Neural cell (in vitro differentiated cells): ENCODE measurements around the gene CYB561. TPM values are rescaled to one million over a fixed set of nuclear protein-coding genes. Genes with fewer than 3 reads are reported as not detected.

ENCODE experiments used
- H2AFZ ChIP-seq: fragments of 200-600, 300-800 bp; sonication (generic), shearing (Covaris generic); 2 replicates; pipeline ENCODE4 v1.6.0; 2014; ENCODE audit warnings: low read depth, mild to moderate bottlenecking, antibody characterized with exemption, low read length, moderate library complexity
- H3F3A ChIP-seq: fragments of 200-600 bp; shearing (Covaris generic); 2 replicates; pipeline ENCODE4 v1.6.1; 2016; ENCODE audit warnings: mild to moderate bottlenecking, moderate library complexity, mixed read lengths, antibody characterized with exemption, low read length; ENCODE audit not compliant: insufficient read depth, poor library complexity, severe bottlenecking
- H3K27ac ChIP-seq: fragments of 200-600, 300-800 bp; sonication (generic), shearing (Covaris generic); 2 replicates; pipeline ENCODE4 v1.5.1; 2014; ENCODE audit warnings: mild to moderate bottlenecking, low read length, moderate library complexity
- H3K27me3 ChIP-seq: fragments of 300-800, 200-600 bp; sonication (generic), shearing (Covaris generic); 2 replicates; pipeline ENCODE4 v1.6.0; 2014; ENCODE audit warnings: mild to moderate bottlenecking, low read depth, low read length, moderate library complexity; ENCODE audit not compliant: insufficient read depth
- H3K36me3 ChIP-seq: fragments of 300-800, 200-600 bp; sonication (generic), shearing (Covaris generic); 2 replicates; pipeline ENCODE4 v1.5.1; 2014; ENCODE audit warnings: mild to moderate bottlenecking, antibody characterized with exemption, low read length, moderate library complexity; ENCODE audit not compliant: insufficient read depth
- H3K4me2 ChIP-seq: fragments of 300-800, 200-600 bp; sonication (generic), shearing (Covaris generic); 2 replicates; pipeline ENCODE4 v1.6.0; 2014; ENCODE audit warnings: mild to moderate bottlenecking, low read length
- H3K4me3 ChIP-seq: fragments of 300-800, 200-600 bp; sonication (generic), shearing (Covaris generic); 2 replicates; pipeline ENCODE4 v1.5.1; 2014; ENCODE audit warnings: mild to moderate bottlenecking, low read length, moderate library complexity
- H3K79me2 ChIP-seq: fragments of 200-600 bp; shearing (Covaris generic); replicated peaks from 2 replicates; pipeline ENCODE4 v1.6.0; 2014; ENCODE audit warnings: mild to moderate bottlenecking, low read length, moderate library complexity; ENCODE audit not compliant: insufficient read depth
- H3K9ac ChIP-seq: fragments of 300-800, 200-600 bp; sonication (generic), shearing (Covaris generic); 2 replicates; pipeline ENCODE4 v1.6.1; 2016; ENCODE audit warnings: mild to moderate bottlenecking, low read length, mixed read lengths
- H3K9me2 ChIP-seq: fragments of 200-600 bp; shearing (Covaris generic); 2 replicates; pipeline ENCODE4 v1.6.1; 2016; ENCODE audit warnings: mild to moderate bottlenecking, low read length, mixed read lengths; ENCODE audit not compliant: insufficient read depth
- H3K9me3 ChIP-seq: fragments of 200-600, 300-800 bp; sonication (generic), shearing (Covaris generic); 2 replicates; pipeline ENCODE4 v1.6.1; 2016; ENCODE audit warnings: mild to moderate bottlenecking, mixed run types, low read length, moderate library complexity, mixed read lengths
- H4K20me1 ChIP-seq: fragments of 200-600 bp; shearing (Covaris generic); 2 replicates; pipeline ENCODE4 v1.6.1; 2016; ENCODE audit warnings: mild to moderate bottlenecking, mixed run types; ENCODE audit not compliant: insufficient read depth
- EP300 ChIP-seq: fragments of 450-650 bp; conservative IDR thresholded peaks from 2 replicates; pipeline ENCODE4 v1.6.1; 2014; ENCODE audit warnings: antibody characterized with exemption, mild to moderate bottlenecking, moderate library complexity; ENCODE audit not compliant: poor library complexity, severe bottlenecking
- EZH2 ChIP-seq: fragments of 200-600, 300-800 bp; shearing (Covaris generic), sonication (generic); IDR thresholded peaks from 2 replicates; pipeline ENCODE4 v1.6.1; 2014; ENCODE audit warnings: antibody characterized with exemption, low read length, borderline replicate concordance, mild to moderate bottlenecking; ENCODE audit not compliant: insufficient read depth, poor library complexity, severe bottlenecking
- MXI1 ChIP-seq: fragments of 450-650 bp; conservative IDR thresholded peaks from 2 replicates; pipeline ENCODE4 v1.6.1; 2014; ENCODE audit warnings: antibody characterized with exemption, mild to moderate bottlenecking; ENCODE audit not compliant: poor library complexity, severe bottlenecking
- POLR2AphosphoS5 ChIP-seq: IDR thresholded peaks from 2 replicates; pipeline ENCODE4 v1.6.1; 2012
- RAD21 ChIP-seq: fragments of 450-650 bp; conservative IDR thresholded peaks from 2 replicates; pipeline ENCODE4 v1.6.1; 2014; ENCODE audit warnings: antibody characterized with exemption, mild to moderate bottlenecking, moderate library complexity
- SMC3 ChIP-seq: fragments of 450-650 bp; conservative IDR thresholded peaks from 2 replicates; pipeline ENCODE4 v1.6.1; 2014; ENCODE audit warnings: antibody characterized with exemption, mild to moderate bottlenecking, moderate library complexity; ENCODE audit not compliant: poor library complexity
- TAF1 ChIP-seq: IDR thresholded peaks from 2 replicates; pipeline ENCODE4 v1.6.1; 2012; ENCODE audit warnings: low read depth
- polyA plus RNA-seq: library from polyadenylated mRNA; depleted of rRNA; stranded (reverse); fragments of >200 nt; gene quantifications from 2 replicates; pipeline ENCODE4 v1.2.3, GENCODE V29; 2014
- TF ChIP-seq, protein P1 (sequence below): IDR thresholded peaks from 2 replicates; pipeline ENCODE4 v1.6.1; 2012; ENCODE audit warnings: borderline replicate concordance
- TF ChIP-seq, protein P2 (sequence below): fragments of 450-650 bp; IDR thresholded peaks from 2 replicates; pipeline ENCODE4 v1.5.1; 2014; ENCODE audit warnings: antibody characterized with exemption, mild to moderate bottlenecking, moderate library complexity; ENCODE audit not compliant: poor library complexity, severe bottlenecking

CYB561 gene
- polyA plus RNA-seq, 1 donor from 2014 or later: 15.7 TPM

DNA sequence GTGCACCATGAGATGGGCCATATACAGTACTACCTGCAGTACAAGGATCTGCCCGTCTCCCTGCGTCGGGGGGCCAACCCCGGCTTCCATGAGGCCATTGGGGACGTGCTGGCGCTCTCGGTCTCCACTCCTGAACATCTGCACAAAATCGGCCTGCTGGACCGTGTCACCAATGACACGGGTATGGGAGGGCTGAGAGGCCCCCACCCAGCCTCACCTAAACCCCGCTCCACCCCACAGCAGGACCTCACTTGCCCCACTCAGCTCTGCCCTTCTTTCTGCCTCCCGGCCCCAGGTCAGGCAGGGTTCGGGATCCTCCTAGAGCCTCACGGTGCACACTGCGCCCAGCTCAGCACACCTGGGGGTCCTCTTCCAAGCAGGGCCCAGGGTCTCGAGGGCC is 36.4 kb upstream of the CYB561 start:
- H3K27ac ChIP-seq: no peak overlapping the region
- H3K4me2 ChIP-seq: no peak overlapping the region
- no peak for TF ChIP-seq RAD21
- TF ChIP-seq, protein P1, sequence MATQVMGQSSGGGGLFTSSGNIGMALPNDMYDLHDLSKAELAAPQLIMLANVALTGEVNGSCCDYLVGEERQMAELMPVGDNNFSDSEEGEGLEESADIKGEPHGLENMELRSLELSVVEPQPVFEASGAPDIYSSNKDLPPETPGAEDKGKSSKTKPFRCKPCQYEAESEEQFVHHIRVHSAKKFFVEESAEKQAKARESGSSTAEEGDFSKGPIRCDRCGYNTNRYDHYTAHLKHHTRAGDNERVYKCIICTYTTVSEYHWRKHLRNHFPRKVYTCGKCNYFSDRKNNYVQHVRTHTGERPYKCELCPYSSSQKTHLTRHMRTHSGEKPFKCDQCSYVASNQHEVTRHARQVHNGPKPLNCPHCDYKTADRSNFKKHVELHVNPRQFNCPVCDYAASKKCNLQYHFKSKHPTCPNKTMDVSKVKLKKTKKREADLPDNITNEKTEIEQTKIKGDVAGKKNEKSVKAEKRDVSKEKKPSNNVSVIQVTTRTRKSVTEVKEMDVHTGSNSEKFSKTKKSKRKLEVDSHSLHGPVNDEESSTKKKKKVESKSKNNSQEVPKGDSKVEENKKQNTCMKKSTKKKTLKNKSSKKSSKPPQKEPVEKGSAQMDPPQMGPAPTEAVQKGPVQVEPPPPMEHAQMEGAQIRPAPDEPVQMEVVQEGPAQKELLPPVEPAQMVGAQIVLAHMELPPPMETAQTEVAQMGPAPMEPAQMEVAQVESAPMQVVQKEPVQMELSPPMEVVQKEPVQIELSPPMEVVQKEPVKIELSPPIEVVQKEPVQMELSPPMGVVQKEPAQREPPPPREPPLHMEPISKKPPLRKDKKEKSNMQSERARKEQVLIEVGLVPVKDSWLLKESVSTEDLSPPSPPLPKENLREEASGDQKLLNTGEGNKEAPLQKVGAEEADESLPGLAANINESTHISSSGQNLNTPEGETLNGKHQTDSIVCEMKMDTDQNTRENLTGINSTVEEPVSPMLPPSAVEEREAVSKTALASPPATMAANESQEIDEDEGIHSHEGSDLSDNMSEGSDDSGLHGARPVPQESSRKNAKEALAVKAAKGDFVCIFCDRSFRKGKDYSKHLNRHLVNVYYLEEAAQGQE: no peak
- no peak for TF ChIP-seq MXI1
- no peak for TF ChIP-seq SMC3
- no peak for TF ChIP-seq EP300
- no peak for TF ChIP-seq TAF1
- TF ChIP-seq EZH2: no peak
- no peak for TF ChIP-seq POLR2AphosphoS5
- TF ChIP-seq, protein P2, sequence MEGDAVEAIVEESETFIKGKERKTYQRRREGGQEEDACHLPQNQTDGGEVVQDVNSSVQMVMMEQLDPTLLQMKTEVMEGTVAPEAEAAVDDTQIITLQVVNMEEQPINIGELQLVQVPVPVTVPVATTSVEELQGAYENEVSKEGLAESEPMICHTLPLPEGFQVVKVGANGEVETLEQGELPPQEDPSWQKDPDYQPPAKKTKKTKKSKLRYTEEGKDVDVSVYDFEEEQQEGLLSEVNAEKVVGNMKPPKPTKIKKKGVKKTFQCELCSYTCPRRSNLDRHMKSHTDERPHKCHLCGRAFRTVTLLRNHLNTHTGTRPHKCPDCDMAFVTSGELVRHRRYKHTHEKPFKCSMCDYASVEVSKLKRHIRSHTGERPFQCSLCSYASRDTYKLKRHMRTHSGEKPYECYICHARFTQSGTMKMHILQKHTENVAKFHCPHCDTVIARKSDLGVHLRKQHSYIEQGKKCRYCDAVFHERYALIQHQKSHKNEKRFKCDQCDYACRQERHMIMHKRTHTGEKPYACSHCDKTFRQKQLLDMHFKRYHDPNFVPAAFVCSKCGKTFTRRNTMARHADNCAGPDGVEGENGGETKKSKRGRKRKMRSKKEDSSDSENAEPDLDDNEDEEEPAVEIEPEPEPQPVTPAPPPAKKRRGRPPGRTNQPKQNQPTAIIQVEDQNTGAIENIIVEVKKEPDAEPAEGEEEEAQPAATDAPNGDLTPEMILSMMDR: no peak
- no peak overlapping the region for H2AFZ ChIP-seq
- H3K4me3 ChIP-seq: no peak overlapping the region
- H3K27me3 ChIP-seq: peaks cover 21% of the 10 kb centered on the region
- no peaks in the 10 kb centered on the region for H3K36me3 ChIP-seq
- no peak overlapping the region for H3K9ac ChIP-seq
- H3K9me2 ChIP-seq: no peaks in the 10 kb centered on the region
- no peaks in the 10 kb centered on the region for H3K9me3 ChIP-seq
- no peaks in the 10 kb centered on the region for H3K79me2 ChIP-seq
- H4K20me1 ChIP-seq: no peaks in the 10 kb centered on the region
- no peaks in the 10 kb centered on the region for H3F3A ChIP-seq

DNA sequence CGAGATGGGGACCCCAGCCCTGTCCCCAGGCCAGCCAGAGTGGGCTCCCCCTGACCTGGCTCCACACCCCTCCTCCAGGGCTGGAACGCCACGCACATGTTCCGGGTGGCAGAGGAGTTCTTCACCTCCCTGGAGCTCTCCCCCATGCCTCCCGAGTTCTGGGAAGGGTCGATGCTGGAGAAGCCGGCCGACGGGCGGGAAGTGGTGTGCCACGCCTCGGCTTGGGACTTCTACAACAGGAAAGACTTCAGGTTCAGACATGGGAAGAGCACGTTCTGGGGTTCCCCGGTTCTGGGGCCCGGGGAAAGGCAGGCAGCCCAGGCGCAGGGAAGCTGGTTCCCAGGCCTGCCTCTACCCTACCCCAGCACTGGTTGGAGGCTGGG is 35.4 kb upstream of the CYB561 start:
- Histone ChIP-seq H3F3A (no peaks in the 10 kb centered on the region), H3K79me2 (no peaks in the 10 kb centered on the region), H4K20me1 (no peaks in the 10 kb centered on the region), H3K27me3 (peaks cover 26% of the 10 kb centered on the region), H3K4me2 (no peak overlapping the region), H3K9me2 (no peaks in the 10 kb centered on the region), H3K36me3 (no peaks in the 10 kb centered on the region), H3K9ac (no peak overlapping the region), H2AFZ (no peak overlapping the region), H3K4me3 (no peak overlapping the region), H3K9me3 (no peaks in the 10 kb centered on the region), H3K27ac (no peak overlapping the region)
- TF ChIP-seq MXI1: no peak
- no peak for TF ChIP-seq RAD21
- no peak for TF ChIP-seq EZH2
- TF ChIP-seq SMC3: no peak
- TF ChIP-seq POLR2AphosphoS5: no peak
- TF ChIP-seq, protein P1: no peak
- no peak for TF ChIP-seq TAF1
- no peak for TF ChIP-seq EP300
- TF ChIP-seq, protein P2: no peak
